ENCODE measurements around the gene TRIM56.

GRCh38 chr7:101104799-101105198 lies 19.5 kb downstream of the TRIM56 start:
- TF ChIP-seq REST (IDR thresholded peaks at IDR 0.05; ENCODE audit: insufficient read depth in 1 of 2, low read depth in 2 of 2, low read length in 2 of 2), result no peak
- TF ChIP-seq TAF1 (IDR thresholded peaks at IDR 0.05; ENCODE audit: borderline replicate concordance, insufficient read depth, low read length), result no peak
- TF ChIP-seq SIN3A (IDR thresholded peaks at IDR 0.05; ENCODE audit: borderline replicate concordance, insufficient read depth, low read length), result no peak

Measured in PFSK-1 (cell line).